Tibial nerve (tissue), 4 donors: Measurements from ENCODE around the gene PRODH2. TPM values are rescaled to one million over a fixed set of nuclear protein-coding genes. Genes with fewer than 3 reads are reported as not detected.
A peak's percentile ranks its signal among the peaks of the same experiment; 100 is the strongest.

Source experiments
- DNase-seq, 2 donors: peaks; one replicate each; pipeline ENCODE4 v3.0.0-alpha.2; 2019; ENCODE audit warnings: low spot score in 2 of 2
- H3K27ac ChIP-seq, 4 donors: fragments of 200-600 bp; sonication (generic) in 3 of 4; one replicate each; pipeline ENCODE4 v1.5.1; 2017 to 2019; ENCODE audit warnings: mild to moderate bottlenecking in 1 of 4
- H3K27me3 ChIP-seq, 2 donors: fragments of 200-600 bp; sonication (generic) in 1 of 2; one replicate each; pipeline versions ENCODE4 v1.5.1 to v1.6.0; 2017 to 2019
- H3K36me3 ChIP-seq, 3 donors: fragments of 200-600 bp; sonication (generic); one replicate each; pipeline ENCODE4 v1.5.1; 2018 to 2019
- H3K4me1 ChIP-seq, 4 donors: fragments of 200-600 bp; sonication (generic) in 3 of 4; one replicate each; pipeline ENCODE4 v1.5.1; 2017 to 2019
- H3K4me3 ChIP-seq, 4 donors: fragments of 200-600 bp; sonication (generic) in 3 of 4; one replicate each; pipeline ENCODE4 v1.5.1; 2017 to 2019; ENCODE audit warnings: mild to moderate bottlenecking in 1 of 4, moderate library complexity in 1 of 4
- H3K9me3 ChIP-seq, 4 donors: fragments of 200-600 bp; sonication (generic) in 3 of 4; one replicate each; pipeline ENCODE4 v1.5.1; 2017 to 2019
- CTCF ChIP-seq, 5 experiments: fragments of 200-600 bp in 3 of 5; fragments of 450-650 bp in 2 of 5; sonication (generic) in 3 of 5; IDR thresholded peaks; one replicate each; pipeline ENCODE4 v1.5.1; 2016 to 2019; ENCODE audit warnings: antibody characterized with exemption in 5 of 5, mild to moderate bottlenecking in 3 of 5, moderate library complexity in 2 of 5
- EP300 ChIP-seq, 2 donors: sonication (generic); formaldehyde crosslinking; IDR thresholded peaks; one replicate each; pipeline ENCODE4 v1.6.1; 2017; ENCODE audit warnings: antibody characterized with exemption in 2 of 2, mild to moderate bottlenecking in 1 of 2
- POLR2A ChIP-seq, 2 donors: fragments of 450-650 bp; IDR thresholded peaks; one replicate each; pipeline ENCODE4 v1.6.1; 2017; ENCODE audit warnings: antibody characterized with exemption in 2 of 2, mild to moderate bottlenecking in 2 of 2, moderate library complexity in 2 of 2
- WGBS, 2 donors: methylation state at CpG; one replicate each; pipeline ENCODE4 v1.1.5; 2018; 5-methylcytosine and 5-hydroxymethylcytosine counted together
- total RNA-seq, 4 donors: library from RNA; depleted of rRNA; stranded (reverse); fragments of >200 nt; gene quantifications; one replicate each; pipeline ENCODE4 v1.1.0, GENCODE V29; 2016

The PRODH2 gene
- total RNA-seq, 4 donors from 2014 or later = not detected

DNA sequence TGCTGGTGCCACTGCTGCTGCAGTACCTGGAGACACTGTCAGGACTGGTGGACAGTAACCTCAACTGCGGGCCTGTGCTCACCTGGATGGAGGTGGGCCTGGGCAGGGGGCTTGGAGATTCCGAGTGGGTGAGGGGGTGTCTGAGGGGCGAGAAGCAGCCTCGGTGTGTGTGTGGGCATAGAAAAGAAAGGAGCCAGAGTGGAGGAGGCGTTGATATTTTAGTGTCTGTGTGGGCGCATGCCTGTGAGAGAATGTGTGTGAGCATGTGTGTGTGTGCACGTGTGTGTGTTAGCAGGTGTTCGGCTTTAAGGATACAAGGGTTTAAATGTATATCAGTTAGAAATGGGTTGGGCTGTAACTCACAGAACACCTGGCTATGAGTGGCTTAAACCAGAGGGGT is 33.6 kb downstream of the PRODH2 start:
- H3K36me3 ChIP-seq = peaks cover 0 to 67% (median 0%) of the 10 kb centered on the region in 3 donors
- no peaks in the 10 kb centered on the region for H3K9me3 ChIP-seq
- no peak overlapping the region for H3K27ac ChIP-seq
- H3K4me1 ChIP-seq = peaks cover 0 to 30% (median 19%) of the 10 kb centered on the region in 4 donors
- H3K4me3 ChIP-seq = no peak overlapping the region
- WGBS, 2 donors = 82% methylated on average over 8 of the region's 8 CpGs
- no peaks in the 10 kb centered on the region for H3K27me3 ChIP-seq
- no peak for DNase-seq
- TF ChIP-seq POLR2A (IDR thresholded peaks at IDR 0.05) (no peak), EP300 (IDR thresholded peaks at IDR 0.05) (no peak), CTCF (IDR thresholded peaks at IDR 0.05) (no peak)

GRCh38 chr19:35777961-35778360 is 34.7 kb downstream of the PRODH2 start:
- WGBS, 2 donors = 77 to 87% methylated on average over 7 of the region's 7 CpGs

DNA sequence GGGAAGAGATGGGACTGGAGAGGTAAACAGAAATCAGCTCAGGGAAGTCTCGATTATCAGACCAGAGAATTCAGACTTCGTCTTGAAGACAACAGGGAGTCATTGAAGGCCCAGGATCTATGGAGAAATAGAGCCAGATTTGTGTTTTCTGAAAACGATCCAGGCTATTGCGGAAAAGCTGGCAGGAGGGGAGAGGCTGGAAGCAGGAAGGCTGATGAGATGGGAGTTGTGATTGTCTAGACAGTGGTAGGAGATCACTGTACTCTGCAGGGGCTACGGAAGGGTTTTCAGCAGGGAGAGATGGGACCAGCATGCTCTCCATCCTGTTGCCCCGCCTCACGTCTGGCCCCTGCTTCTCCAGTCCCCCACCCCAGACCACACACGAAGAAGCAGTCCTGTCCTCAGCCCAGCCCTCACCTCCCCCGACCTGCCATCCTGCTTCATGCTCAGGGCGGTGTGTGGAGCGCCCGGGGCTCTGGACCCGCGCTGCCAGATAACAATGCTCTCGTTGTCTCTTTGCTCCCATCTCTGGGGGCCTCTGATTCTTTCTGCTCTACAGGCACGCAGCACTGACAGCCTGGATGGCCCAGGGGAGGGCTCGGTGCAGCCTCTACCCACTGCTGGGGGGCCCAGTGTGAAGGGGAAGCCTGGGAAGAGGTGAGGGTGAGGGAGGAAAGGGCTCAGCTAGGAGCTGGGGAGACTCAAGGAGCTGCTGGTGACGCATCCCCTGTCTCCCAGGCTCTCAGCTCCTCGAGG is 35.4 kb downstream of the PRODH2 start:
- no peak for DNase-seq
- TF ChIP-seq POLR2A (IDR thresholded peaks at IDR 0.05) (no peak), EP300 (IDR thresholded peaks at IDR 0.05) (no peak), CTCF (IDR thresholded peaks at IDR 0.05) (no peak)
- Histone ChIP-seq H3K9me3 (no peaks in the 10 kb centered on the region), H3K4me3 (no peak overlapping the region), H3K27ac (peak overlapping the region in 2 of 4 donors; percentile 9 to 87), H3K27me3 (no peaks in the 10 kb centered on the region), H3K4me1 (peaks cover 0 to 30% (median 19%) of the 10 kb centered on the region in 4 donors), H3K36me3 (peaks cover 0 to 49% (median 0%) of the 10 kb centered on the region in 3 donors)
- WGBS, 2 donors = 34 to 47% methylated on average over 18 to 19 of the region's 19 CpGs

More at GRCh38 chr19:35777961-35778360, 34.7 kb downstream of the PRODH2 start:
- no peak for DNase-seq
- no peaks in the 10 kb centered on the region for H3K9me3 ChIP-seq
- TF ChIP-seq POLR2A (IDR thresholded peaks at IDR 0.05) (no peak), CTCF (IDR thresholded peaks at IDR 0.05) (no peak), EP300 (IDR thresholded peaks at IDR 0.05) (no peak)
- peaks cover 0 to 56% (median 0%) of the 10 kb centered on the region in 3 donors for H3K36me3 ChIP-seq
- no peak overlapping the region for H3K27ac ChIP-seq
- peaks cover 0 to 30% (median 19%) of the 10 kb centered on the region in 4 donors for H3K4me1 ChIP-seq
- H3K27me3 ChIP-seq = no peaks in the 10 kb centered on the region
- no peak overlapping the region for H3K4me3 ChIP-seq

DNA sequence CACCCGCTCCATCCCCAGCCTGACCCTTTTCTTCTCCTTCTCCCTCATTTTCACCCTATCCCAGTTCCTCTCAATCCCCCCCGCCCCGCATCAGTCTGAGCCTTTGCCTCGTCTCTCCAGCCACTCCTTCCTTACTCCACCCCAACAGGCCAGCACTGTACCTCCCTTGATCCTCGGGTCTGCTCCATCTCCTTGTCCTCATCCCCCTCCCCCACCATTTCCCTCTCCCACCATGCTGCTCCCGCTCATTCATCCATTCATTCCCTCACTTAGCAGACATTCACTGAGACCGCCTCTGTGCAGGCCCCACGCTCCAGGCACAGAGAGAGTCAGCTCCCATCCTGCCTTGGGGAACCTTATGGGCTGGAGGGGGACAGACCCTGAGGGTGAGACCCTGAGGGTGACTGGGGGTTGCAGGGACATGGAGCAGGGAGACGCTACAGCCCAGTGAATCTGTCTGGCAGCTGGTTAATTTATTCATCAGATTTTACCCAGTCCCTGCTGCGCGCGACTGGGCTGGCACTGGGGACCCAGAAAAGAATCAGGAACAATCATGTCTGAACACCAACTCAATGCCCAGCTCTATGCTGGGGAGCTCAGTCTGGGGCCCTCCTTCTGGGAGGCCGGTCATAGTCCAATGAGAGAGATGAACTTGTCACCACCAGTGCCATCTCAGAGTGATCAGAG is 36.4 kb downstream of the PRODH2 start:
- TF ChIP-seq POLR2A (IDR thresholded peaks at IDR 0.05) = no peak
- no peak for TF ChIP-seq EP300 (IDR thresholded peaks at IDR 0.05)
- TF ChIP-seq CTCF (IDR thresholded peaks at IDR 0.05) = no peak
- Histone ChIP-seq H3K27ac (peak overlapping the region in 3 of 4 donors; percentile 60 to 87 (median 63)), H3K9me3 (no peaks in the 10 kb centered on the region), H3K36me3 (peaks cover 0 to 39% (median 0%) of the 10 kb centered on the region in 3 donors), H3K4me3 (peak overlapping the region; percentile 82 to 98 (median 88)), H3K27me3 (no peaks in the 10 kb centered on the region), H3K4me1 (peaks cover 0 to 30% (median 19%) of the 10 kb centered on the region in 4 donors)
- no peak for DNase-seq
- WGBS, 2 donors = 36 to 42% methylated on average over 13 of the region's 13 CpGs
